Measurements from ENCODE around the gene PIPOX.

PIPOX gene

GRCh38 chr17:29042679-29043538, at the start of gene PIPOX:
Gene PIPOX (plus strand): TSS chr17:29043141. CDS start chr17:29043226, 85 bp downstream.
- no peak within 1 kb of the TSS for H3K4me3 ChIP-seq (replicated peaks; ENCODE audit: low read depth, low read length)
- peak; percentile 11 for DNase-seq (ENCODE audit: extremely low read depth, low read depth)
- peak; percentile 11 for TF ChIP-seq CTCF (IDR thresholded peaks at IDR 0.05; ENCODE audit: low read depth, low read length, missing control alignments)

GRCh38 chr17:28993645-28994426, 49.1 kb upstream of the PIPOX start:
- TF ChIP-seq CTCF (IDR thresholded peaks at IDR 0.05; ENCODE audit: low read depth, low read length, missing control alignments) = no peak

GRCh38 chr17:28996554-28997096, 46.3 kb upstream of the PIPOX start:
- H3K4me3 ChIP-seq (replicated peaks; ENCODE audit: low read depth, low read length) = no peak overlapping the region
- TF ChIP-seq CTCF (IDR thresholded peaks at IDR 0.05; ENCODE audit: low read depth, low read length, missing control alignments) = no peak
- no peak for DNase-seq (ENCODE audit: extremely low read depth, low read depth)

More at GRCh38 chr17:28993645-28994426, 49.1 kb upstream of the PIPOX start:
- H3K4me3 ChIP-seq (replicated peaks; ENCODE audit: low read depth, low read length) = no peak overlapping the region
- DNase-seq (ENCODE audit: extremely low read depth, low read depth) = no peak

GRCh38 chr17:28997806-28998205, 45.1 kb upstream of the PIPOX start:
- H3K4me3 ChIP-seq (replicated peaks; ENCODE audit: low read depth, low read length) = no peak overlapping the region
- no peak for DNase-seq (ENCODE audit: extremely low read depth, low read depth)
- TF ChIP-seq CTCF (IDR thresholded peaks at IDR 0.05; ENCODE audit: low read depth, low read length, missing control alignments) = no peak

- no peak overlapping the region for H3K4me3 ChIP-seq (replicated peaks; ENCODE audit: low read depth, low read length)
- no peak for TF ChIP-seq CTCF (IDR thresholded peaks at IDR 0.05; ENCODE audit: low read depth, low read length, missing control alignments)
- no peak for DNase-seq (ENCODE audit: extremely low read depth, low read depth)
These were observed 43.7 kb upstream of the PIPOX start for GRCh38 chr17:28999206-28999605.

GRCh38 chr17:29000973-29001372, 42.0 kb upstream of the PIPOX start:
- TF ChIP-seq CTCF (IDR thresholded peaks at IDR 0.05; ENCODE audit: low read depth, low read length, missing control alignments) = no peak
- H3K4me3 ChIP-seq (replicated peaks; ENCODE audit: low read depth, low read length) = no peak overlapping the region
- DNase-seq (ENCODE audit: extremely low read depth, low read depth) = no peak
